HepG2 (cell line): ENCODE measurements around the gene MTX3. TPM values are rescaled to one million over a fixed set of nuclear protein-coding genes. Genes with fewer than 3 reads are reported as not detected.

Source experiments
- ATAC-seq: fragments of 200-7000 bp; cut with Tn5 transposase; 3 replicates; pipeline ENCODE4 v1.9.1; 2020; ENCODE audit warnings: mild to moderate bottlenecking, moderate library complexity
- BruUV-seq: library from RNA; stranded (reverse); fragments of 400-500 nt; replicated peaks from 2 replicates; lab custom pipeline; 2021; lab: Mats Ljungman, UMichigan
- CTCF ChIA-PET: fragments of 300-600 bp; formaldehyde crosslinking; extraction: SDS; loops from one replicate; lab custom pipeline; 2021; ENCODE audit warnings: low total read pairs, inconsistent platforms, low intra/inter-chr PET ratio; lab: Yijun Ruan, JAX
- POLR2A ChIA-PET: fragments of 350-600 bp; sonication (Branson Sonifier 250); formaldehyde crosslinking; loops from one replicate; lab custom pipeline; 2020; ENCODE audit warnings: antibody characterized with exemption, inconsistent platforms; lab: Yijun Ruan, JAX
- DNase-seq: peaks from one replicate; pipeline ENCODE4 v3.0.0-alpha.2; 2015; ENCODE audit warnings: low spot score
- FAIRE-seq: peaks from 3 replicates; lab custom pipeline; 2011; peaks lifted over from hg19 to GRCh38; lab: Jason Lieb, UNC
- H2AFZ ChIP-seq: one replicate; pipeline ENCODE4 v1.6.1; 2011; ENCODE audit warnings: low read length, inconsistent platforms
- H3K27ac ChIP-seq: fragments of 300-600 bp; 3 replicates; pipeline ENCODE4 v1.8.0; 2011; ENCODE audit warnings: mixed run types, mild to moderate bottlenecking, mixed read lengths, low read length, inconsistent platforms; ENCODE audit not compliant: insufficient read depth; ENCODE audit errors: extremely low read length
- H3K27me3 ChIP-seq, 2 experiments: fragments of 200-600 bp in 1 of 2; 2 replicates in 1 of 2; 3 replicates in 1 of 2; pipeline versions ENCODE4 v1.6.0 to v1.8.0; 2011; ENCODE audit warnings: low read length in 2 of 2, mild to moderate bottlenecking in 2 of 2, moderate library complexity in 2 of 2, inconsistent platforms in 1 of 2; ENCODE audit not compliant: insufficient read depth in 2 of 2, control insufficient read depth in 1 of 2
- H3K36me3 ChIP-seq, 2 experiments: fragments of 200-600 bp in 1 of 2; replicated peaks in 1 of 2; 2 replicates in 1 of 2; 3 replicates in 1 of 2; pipeline versions ENCODE4 v1.5.1 to v1.8.0; 2011; ENCODE audit warnings: low read length in 2 of 2, inconsistent platforms in 1 of 2; ENCODE audit not compliant: insufficient read depth in 2 of 2, control insufficient read depth in 1 of 2
- H3K4me1 ChIP-seq: 2 replicates; pipeline ENCODE4 v1.5.1; 2012; ENCODE audit warnings: low read length, inconsistent platforms; ENCODE audit not compliant: insufficient read depth
- H3K4me2 ChIP-seq: 2 replicates; pipeline ENCODE4 v1.6.0; 2011; ENCODE audit warnings: low read depth, low read length, inconsistent platforms
- H3K4me3 ChIP-seq, 3 experiments: fragments of 200-600 bp in 1 of 3; sonication (generic), shearing (Covaris generic) in 1 of 3; replicated peaks in 1 of 3; 2 replicates each; pipeline ENCODE4 v1.5.1; 2011 to 2016; ENCODE audit warnings: low read length in 3 of 3, inconsistent platforms in 2 of 3, low read depth in 2 of 3, mild to moderate bottlenecking in 2 of 3, control low read depth in 1 of 3, mixed read lengths in 1 of 3; ENCODE audit not compliant: insufficient read depth in 1 of 3
- H3K79me2 ChIP-seq: one replicate; pipeline ENCODE4 v1.6.1; 2011; ENCODE audit warnings: low read length, inconsistent platforms; ENCODE audit not compliant: insufficient read depth
- H3K9ac ChIP-seq: 2 replicates; pipeline ENCODE4 v1.6.0; 2011; ENCODE audit warnings: mild to moderate bottlenecking, low read depth, low read length, inconsistent platforms; ENCODE audit not compliant: insufficient read depth
- H3K9me3 ChIP-seq: 2 replicates; pipeline ENCODE4 v1.5.1; 2012; ENCODE audit warnings: mild to moderate bottlenecking, low read length
- H4K20me1 ChIP-seq: 2 replicates; pipeline ENCODE4 v1.6.0; 2011; ENCODE audit warnings: inconsistent platforms, mild to moderate bottlenecking, low read length, moderate library complexity; ENCODE audit not compliant: insufficient read depth
- ASH2L ChIP-seq: fragments of 300-600, 200-600 bp; sonication (generic); IDR thresholded peaks from 2 replicates; pipeline ENCODE4 v1.7.0; 2017; ENCODE audit warnings: low read depth, mild to moderate bottlenecking, moderate library complexity, mixed read lengths, low read length; ENCODE audit not compliant: insufficient read length
- ATF7 ChIP-seq, 2 experiments: fragments of 450-650 bp in 1 of 2; sonication (generic) in 1 of 2; formaldehyde crosslinking in 1 of 2; IDR thresholded peaks; 2 replicates each; pipeline versions ENCODE4 v1.4.0 to v1.6.1; 2016 to 2020; ENCODE audit warnings: antibody characterized with exemption in 1 of 2, mild to moderate bottlenecking in 1 of 2, missing genetic modification reagents in 1 of 2
- CBX5 ChIP-seq: sonication (generic); formaldehyde crosslinking; IDR thresholded peaks from 2 replicates; pipeline ENCODE4 v1.4.0; 2020; ENCODE audit warnings: missing genetic modification reagents, borderline replicate concordance
- MAFF ChIP-seq: IDR thresholded peaks from 2 replicates; pipeline ENCODE4 v1.6.1; 2011; ENCODE audit warnings: low read depth, low read length, improper control_type of control experiment
- SYNCRIP ChIP-seq: fragments of 200-400 bp; formaldehyde crosslinking; IDR thresholded peaks from 2 replicates; pipeline ENCODE4 v1.6.1; 2018; ENCODE audit warnings: mild to moderate bottlenecking, low read depth, low read length; ENCODE audit not compliant: insufficient read depth
- ZFP41 ChIP-seq: sonication (generic); formaldehyde crosslinking; IDR thresholded peaks from 2 replicates; pipeline ENCODE4 v1.4.0; 2020; ENCODE audit warnings: mild to moderate bottlenecking, missing genetic modification reagents, borderline replicate concordance
- ZNF34 ChIP-seq: sonication (generic); formaldehyde crosslinking; IDR thresholded peaks from 2 replicates; pipeline ENCODE4 v1.4.0; 2020; ENCODE audit warnings: mild to moderate bottlenecking, missing genetic modification reagents, borderline replicate concordance
- WGBS: methylation state at CpG from one replicate; pipeline ENCODE4 v1.1.6; 2017; ENCODE audit warnings: low lambda C conversion rate; 5-methylcytosine and 5-hydroxymethylcytosine counted together
- in situ Hi-C: cut with HindIII; loops from 2 replicates; pipeline ENCODE4 v1.10.0; 2017; ENCODE audit warnings: low pct_unique_long_range_greater_than_20kb; ENCODE audit not compliant: extremely low pct_ligation_motif_present
- intact Hi-C: fragments of 100-400 bp; cut with micrococcal nuclease; formaldehyde crosslinking; loops from one replicate; pipeline ENCODE4 v1.10.0; 2022; ENCODE audit not compliant: unreplicated experiment
- polyA plus RNA-seq, 8 experiments: library from polyadenylated mRNA; depleted of rRNA in 3 of 8; stranded (reverse) in 7 of 8; unstranded in 1 of 8; fragments of >200 nt; fragmentation: Illumina TruSeq in 4 of 8; extraction: Trizol in 4 of 8; gene quantifications; 2 replicates each; pipeline versions ENCODE4 v1.2.1 to v1.2.3, GENCODE V29; 2011 to 2016; ENCODE audit warnings: low read depth in 4 of 8, missing spikeins in 1 of 8, mixed read lengths in 1 of 8; ENCODE audit not compliant: insufficient read depth in 1 of 8
- total RNA-seq, 5 experiments: library from RNA; depleted of rRNA; stranded (reverse); fragments of >200 nt; fragmentation: Illumina TruSeq; extraction: Trizol; gene quantifications; 2 replicates each; pipeline ENCODE4 v1.2.3, GENCODE V29; 2016; ENCODE audit warnings: low read depth in 1 of 5
- TF ChIP-seq, protein P1 (sequence below): sonication (generic); formaldehyde crosslinking; IDR thresholded peaks from 2 replicates; pipeline ENCODE4 v1.4.0; 2020; ENCODE audit warnings: missing genetic modification reagents

Gene MTX3
- total and polyA plus RNA-seq, 2 of the 13 experiments (the other 11 are each of a cell fraction or from before 2014, with no cell fraction given): 9.9 to 16.7 TPM

DNA sequence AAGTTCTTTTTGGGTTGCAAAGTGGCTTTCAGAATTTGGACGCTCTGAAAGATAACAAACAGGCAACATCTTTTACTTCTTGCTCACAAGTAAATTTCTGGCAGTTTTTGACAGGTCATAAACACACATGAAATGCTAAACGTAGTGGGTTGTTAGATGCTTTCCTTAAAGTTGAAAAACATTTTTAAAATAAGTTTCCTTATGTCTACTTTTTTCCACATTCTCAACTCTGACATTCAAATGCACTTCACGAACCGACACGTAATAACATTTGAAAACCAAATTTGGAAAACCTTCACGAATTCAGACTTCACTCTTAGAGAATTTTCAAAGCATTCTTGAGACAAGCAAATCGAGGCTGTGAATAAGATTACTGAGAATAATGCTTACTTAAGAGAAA lies 26.9 kb downstream of the MTX3 start (continued):
- TF ChIP-seq, protein P1, sequence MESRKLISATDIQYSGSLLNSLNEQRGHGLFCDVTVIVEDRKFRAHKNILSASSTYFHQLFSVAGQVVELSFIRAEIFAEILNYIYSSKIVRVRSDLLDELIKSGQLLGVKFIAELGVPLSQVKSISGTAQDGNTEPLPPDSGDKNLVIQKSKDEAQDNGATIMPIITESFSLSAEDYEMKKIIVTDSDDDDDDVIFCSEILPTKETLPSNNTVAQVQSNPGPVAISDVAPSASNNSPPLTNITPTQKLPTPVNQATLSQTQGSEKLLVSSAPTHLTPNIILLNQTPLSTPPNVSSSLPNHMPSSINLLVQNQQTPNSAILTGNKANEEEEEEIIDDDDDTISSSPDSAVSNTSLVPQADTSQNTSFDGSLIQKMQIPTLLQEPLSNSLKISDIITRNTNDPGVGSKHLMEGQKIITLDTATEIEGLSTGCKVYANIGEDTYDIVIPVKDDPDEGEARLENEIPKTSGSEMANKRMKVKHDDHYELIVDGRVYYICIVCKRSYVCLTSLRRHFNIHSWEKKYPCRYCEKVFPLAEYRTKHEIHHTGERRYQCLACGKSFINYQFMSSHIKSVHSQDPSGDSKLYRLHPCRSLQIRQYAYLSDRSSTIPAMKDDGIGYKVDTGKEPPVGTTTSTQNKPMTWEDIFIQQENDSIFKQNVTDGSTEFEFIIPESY (CRISPR knock-in tag): no peak

DNA sequence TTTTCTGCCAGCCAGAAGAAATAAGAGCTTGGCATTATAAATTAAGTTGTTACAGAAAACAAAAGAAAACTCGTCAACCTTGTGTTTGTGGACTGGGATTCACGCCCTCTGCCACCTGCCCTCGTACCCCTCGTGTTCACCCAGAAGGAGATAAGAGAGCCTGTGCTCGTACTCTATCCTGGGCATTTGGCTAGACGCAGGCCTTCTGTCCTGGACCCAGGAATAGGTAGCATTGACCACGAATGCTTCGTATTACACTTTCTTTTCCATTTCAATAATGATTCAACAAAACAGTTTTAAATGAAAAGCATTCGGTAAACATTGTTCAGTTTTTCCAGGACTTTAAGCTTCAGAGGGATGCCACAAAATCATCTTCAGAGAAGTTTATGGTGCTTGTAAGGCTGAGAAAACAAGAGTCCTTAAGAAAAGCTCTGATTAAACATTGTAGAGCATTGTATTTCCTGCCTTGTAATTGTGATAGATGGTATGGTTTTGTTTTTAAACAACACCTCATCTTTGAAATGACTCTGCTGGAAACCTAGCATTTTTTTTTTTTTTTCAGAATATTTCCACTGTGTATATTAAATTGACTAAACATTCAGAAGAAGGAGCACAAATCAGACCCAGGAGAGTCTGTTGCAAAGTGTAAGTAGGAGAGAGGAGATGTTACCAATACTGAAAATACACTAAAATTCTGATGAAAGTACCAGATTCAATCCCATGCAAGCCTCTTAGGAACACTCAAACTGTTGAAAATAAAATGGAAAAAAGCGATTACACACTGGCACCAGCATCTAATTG lies 27.6 kb downstream of the MTX3 start:
- CTCF ChIA-PET: no interaction called here
- ATAC-seq: no peak

More for the DNA sequence above, 27.6 kb downstream of the MTX3 start:
- H3K4me3 ChIP-seq: no peak overlapping the region
- BruUV-seq: no TSS peak
- peaks cover 4 to 14% of the 10 kb centered on the region in 2 experiments; a peak in 2 of 5 replicates for H3K27me3 ChIP-seq
- H3K4me2 ChIP-seq: no peak overlapping the region; the same call in 1 of the 2 replicates
- H4K20me1 ChIP-seq: no peaks in the 10 kb centered on the region
- no peak overlapping the region for H2AFZ ChIP-seq
- FAIRE-seq (no peak), DNase-seq (no peak)
- H3K4me1 ChIP-seq: no peaks in the 10 kb centered on the region
- no peak overlapping the region for H3K9ac ChIP-seq
- H3K9me3 ChIP-seq: no peaks in the 10 kb centered on the region
- intact Hi-C loops: loop anchor here (10.0 kb wide), 1 partner anchor 121 kb away; no protein-coding TSS in a partner anchor
- TF ChIP-seq ZNF34 (CRISPR knock-in tag) (no peak), MAFF (no peak), SYNCRIP (no peak), ATF7 (IDR thresholded peaks at IDR 0.05) (no peak), ATF7 (CRISPR knock-in tag; IDR thresholded peaks at IDR 0.05) (no peak), ZFP41 (CRISPR knock-in tag) (no peak), ASH2L (no peak), CBX5 (CRISPR knock-in tag) (no peak)
- WGBS: 43% methylated on average over 10 of the region's 10 CpGs
- no peak overlapping the region for H3K27ac ChIP-seq
- H3K36me3 ChIP-seq: no peaks in the 10 kb centered on the region
- POLR2A ChIA-PET: no interaction called here
- H3K79me2 ChIP-seq: no peaks in the 10 kb centered on the region
- in situ Hi-C loops: no loop called here
